GM21737 (cell line): ENCODE data around the gene GABPB1.

Experiments
- ATAC-seq: cut with Tn5 transposase; IDR thresholded peaks from one replicate; pipeline ENCODE4 v1.9.1; 2021; ENCODE audit warnings: mild to moderate bottlenecking, moderate library complexity; ENCODE audit not compliant: unreplicated experiment

GABPB1 gene

DNA sequence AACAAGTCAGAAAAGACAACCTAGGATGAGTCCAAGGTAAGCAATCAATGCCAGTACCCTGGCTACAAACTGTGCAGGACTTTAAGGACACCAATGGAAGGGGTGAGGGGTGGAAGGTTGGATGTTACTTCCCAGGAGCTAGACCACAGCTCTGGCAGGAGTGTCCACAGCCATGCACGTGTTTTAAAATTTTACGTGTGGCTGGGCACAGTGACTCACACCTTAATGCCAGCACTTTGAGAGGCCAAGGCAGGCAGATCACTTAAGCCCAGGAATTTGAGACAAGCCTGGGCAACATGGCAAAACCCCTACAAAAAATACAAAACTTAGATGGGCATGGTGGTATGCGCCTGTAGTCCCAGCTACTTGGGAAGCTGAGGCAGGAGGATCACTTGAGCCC is 74.7 kb downstream of the GABPB1 start:
- ATAC-seq, result no peak

- ATAC-seq, result no peak
These were observed 76.5 kb downstream of the GABPB1 start for GRCh38 chr15:50278496-50278895.

- no peak for ATAC-seq
These were observed 77.6 kb downstream of the GABPB1 start for GRCh38 chr15:50277370-50277769.

DNA sequence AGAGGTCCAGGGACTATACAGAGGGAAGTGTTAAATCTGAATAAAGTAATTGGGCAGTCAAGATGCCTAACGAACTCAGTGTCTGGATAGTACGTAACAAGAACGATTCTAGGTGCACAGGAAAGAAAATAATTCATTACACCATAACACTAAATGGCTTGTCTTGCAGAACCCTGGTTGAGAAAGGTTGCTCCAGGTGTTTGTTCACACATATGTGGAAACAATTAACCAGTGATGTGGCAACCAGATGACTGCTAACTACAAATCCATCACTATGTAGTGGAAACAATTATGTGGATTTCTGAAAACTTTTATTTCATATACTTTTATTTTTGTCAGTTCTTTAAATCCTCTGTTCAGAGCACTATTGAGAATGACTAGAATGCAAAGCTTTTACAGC is 79.1 kb downstream of the GABPB1 start:
- ATAC-seq, result no peak

- no peak for ATAC-seq
These were observed 79.9 kb downstream of the GABPB1 start for GRCh38 chr15:50275091-50275490.

- ATAC-seq, result no peak
These were observed 87.4 kb downstream of the GABPB1 start for GRCh38 chr15:50267577-50267976.

GRCh38 chr15:50265620-50266019 is 89.4 kb downstream of the GABPB1 start, which contains the start of gene HDC:
TSS of gene HDC (minus strand) at chr15:50265726. CDS start at chr15:50265623, 103 bp downstream.
- no peak for ATAC-seq

GRCh38 chr15:50262533-50262932 is 92.5 kb downstream of the GABPB1 start:
- no peak for ATAC-seq

GRCh38 chr15:50261981-50262380 is 93.0 kb downstream of the GABPB1 start:
- no peak for ATAC-seq

GRCh38 chr15:50260969-50261496 is 94.0 kb downstream of the GABPB1 start:
- ATAC-seq, result no peak

- ATAC-seq, result no peak
These were observed 95.7 kb downstream of the GABPB1 start for GRCh38 chr15:50259276-50259675.

GRCh38 chr15:50257924-50258323 is 97.1 kb downstream of the GABPB1 start:
- no peak for ATAC-seq

GRCh38 chr15:50257332-50257731 is 97.7 kb downstream of the GABPB1 start:
- no peak for ATAC-seq

DNA sequence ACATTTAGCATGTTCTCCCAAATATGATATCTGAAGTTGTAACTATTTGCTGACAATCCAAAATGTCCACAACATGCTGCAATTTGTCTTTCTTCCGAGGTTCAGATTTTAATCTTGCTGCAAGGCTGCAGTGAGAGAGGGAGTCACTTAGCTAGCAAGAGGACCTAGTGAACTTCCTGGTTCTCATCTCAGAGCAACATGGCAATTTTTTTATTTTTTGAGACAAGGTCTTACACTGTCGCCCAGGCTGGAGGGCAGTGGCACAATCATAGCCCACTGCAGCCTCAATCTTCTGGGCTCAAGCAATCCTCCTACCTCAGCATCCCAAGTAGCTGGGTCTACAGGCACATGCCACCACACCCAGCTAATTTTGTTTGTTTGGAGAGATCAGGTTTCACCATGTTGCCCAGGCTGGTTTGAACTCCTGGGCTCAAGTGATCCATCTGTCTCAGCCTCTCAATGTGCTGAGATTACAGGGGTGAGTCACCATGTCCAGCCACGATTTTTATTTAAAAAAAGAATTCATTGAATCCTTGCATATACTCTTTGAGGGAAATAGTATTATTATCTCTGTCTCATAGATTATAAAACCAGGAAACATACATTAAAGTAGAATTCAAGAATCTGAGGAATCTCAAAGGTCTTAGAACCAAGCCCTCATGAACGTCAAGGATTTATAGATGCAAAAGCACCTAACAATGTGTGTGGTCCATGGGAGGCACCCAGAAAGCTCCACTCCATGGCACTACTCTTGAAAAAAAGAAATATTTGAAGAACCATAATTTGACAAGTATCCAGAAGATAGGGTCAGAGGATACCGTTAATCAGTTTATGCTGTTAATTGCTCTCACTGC is 98.6 kb downstream of the GABPB1 start:
- ATAC-seq, result no peak

DNA sequence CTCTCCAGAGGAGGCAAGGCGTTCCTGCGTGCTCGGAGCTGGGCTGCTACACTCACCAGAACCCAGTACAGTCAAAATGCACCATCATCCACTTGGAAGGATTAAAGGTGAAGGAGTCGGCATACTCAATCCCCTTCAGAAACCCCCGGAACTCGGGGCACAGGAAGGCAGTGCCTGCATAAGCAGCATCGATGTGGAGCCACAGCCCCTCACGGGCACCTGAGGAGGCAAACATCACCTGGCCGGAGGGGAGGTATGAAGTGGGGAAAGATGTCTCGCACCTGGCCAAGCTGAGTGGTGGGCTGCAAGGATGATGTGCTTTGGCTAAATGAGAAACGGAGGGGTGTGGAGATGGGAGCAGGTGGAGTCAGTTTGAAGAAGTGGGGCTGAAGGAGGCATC is 102.4 kb downstream of the GABPB1 start:
- ATAC-seq, result no peak

GRCh38 chr15:50251638-50252182 is 103.3 kb downstream of the GABPB1 start:
- no peak for ATAC-seq

GRCh38 chr15:50250760-50251394 is 104.1 kb downstream of the GABPB1 start:
- ATAC-seq, result no peak

DNA sequence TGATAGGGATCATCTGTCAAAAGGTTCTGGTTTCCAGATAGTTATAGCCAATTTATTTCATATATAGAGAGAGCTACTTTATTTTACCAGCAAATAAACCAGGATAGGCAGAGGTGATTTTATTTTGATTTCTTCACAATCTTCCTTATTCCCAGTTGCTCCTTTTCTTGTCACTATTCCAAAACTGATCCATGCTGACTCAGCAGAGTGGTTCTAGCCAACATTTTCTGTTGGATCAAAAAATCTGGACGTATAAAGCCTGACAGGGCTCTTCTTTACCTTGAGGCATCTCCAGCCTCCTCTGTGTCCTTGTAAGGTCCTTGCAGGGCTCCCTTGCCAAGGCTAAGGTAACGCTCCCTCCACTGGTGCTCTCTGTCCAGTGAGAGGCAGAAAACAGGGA is 105.3 kb downstream of the GABPB1 start:
- no peak for ATAC-seq

GRCh38 chr15:50248994-50249582 is 105.9 kb downstream of the GABPB1 start:
- ATAC-seq, result no peak

DNA sequence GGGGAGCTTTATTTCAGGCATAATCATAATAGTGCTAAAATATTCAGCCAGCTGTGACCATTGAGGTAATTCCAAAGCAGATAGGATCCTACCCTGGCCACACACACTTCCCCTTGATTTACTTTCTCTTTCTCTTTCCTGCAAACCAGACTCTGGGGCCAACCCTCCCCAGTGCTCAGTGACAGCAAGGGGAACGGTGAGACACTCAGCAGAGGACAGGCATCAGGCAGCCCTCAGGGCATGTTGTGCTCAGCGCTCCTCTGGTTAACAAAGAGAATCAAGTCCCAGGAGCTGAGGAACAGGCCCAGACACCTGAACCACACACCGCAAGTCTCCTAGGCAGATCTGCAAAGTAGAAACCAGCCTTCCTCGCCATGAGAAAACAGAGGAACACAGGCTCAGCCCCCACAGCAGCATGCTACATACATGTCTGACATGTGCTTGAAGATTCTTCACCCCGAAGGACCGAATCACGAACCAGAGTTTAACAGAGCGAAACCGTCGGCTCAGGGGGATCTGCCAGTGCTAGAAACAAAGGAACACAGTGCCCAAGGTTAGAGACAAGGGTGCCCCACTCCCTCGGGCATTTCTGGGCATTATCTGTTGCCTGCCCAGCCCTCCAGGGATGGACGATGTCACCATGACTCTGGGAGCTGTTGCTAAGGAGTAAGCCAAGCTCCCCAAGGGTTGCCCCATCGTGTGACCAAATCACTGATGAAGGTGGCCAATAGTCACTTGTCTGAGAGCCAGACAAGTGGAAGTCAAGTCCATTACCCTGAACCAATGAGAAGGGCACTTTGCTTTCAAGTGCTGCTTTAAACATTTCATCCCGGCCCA is 107.0 kb downstream of the GABPB1 start:
- peak; percentile 97 for ATAC-seq
